SU-DHL-6 (cell line): Measurements from ENCODE around the gene CDIP1.
"Not testable (repeated sequence)": the region's sequence is repeated elsewhere in the genome, so short reads cannot be mapped to it uniquely, and the experiment has no call there.

ENCODE experiments used
- H2AFZ ChIP-seq: fragments of 200-600 bp; sonication (generic); 2 replicates; pipeline ENCODE4 v1.6.1; 2014; ENCODE audit warnings: low read depth, mild to moderate bottlenecking, moderate library complexity, mixed read lengths, antibody characterized with exemption, low read length; ENCODE audit not compliant: severe bottlenecking
- H3F3A ChIP-seq: fragments of 200-600 bp; shearing (Covaris generic); 2 replicates; pipeline ENCODE4 v1.6.0; 2016; ENCODE audit warnings: antibody characterized with exemption, mild to moderate bottlenecking; ENCODE audit not compliant: insufficient read depth
- H3K27ac ChIP-seq: fragments of 200-600 bp; sonication (generic); 2 replicates; pipeline ENCODE4 v1.5.1; 2016; ENCODE audit warnings: low read depth, mild to moderate bottlenecking, low read length, moderate library complexity, mixed read lengths
- H3K27me3 ChIP-seq: fragments of 200-600 bp; sonication (generic), shearing (Covaris generic); 2 replicates; pipeline ENCODE4 v1.6.0; 2014; ENCODE audit warnings: mild to moderate bottlenecking, low read length
- H3K36me3 ChIP-seq: fragments of 200-600 bp; sonication (generic); 2 replicates; pipeline ENCODE4 v1.6.1; 2014; ENCODE audit warnings: mild to moderate bottlenecking, low read length, mixed read lengths
- H3K4me2 ChIP-seq: fragments of 300-600, 200-600 bp; shearing (Covaris generic), sonication (generic); 2 replicates; pipeline ENCODE4 v1.6.0; 2014; ENCODE audit warnings: low read length, low read depth, mild to moderate bottlenecking; ENCODE audit not compliant: poor library complexity, severe bottlenecking
- H3K4me3 ChIP-seq: fragments of 200-600 bp; sonication (generic); 2 replicates; pipeline ENCODE4 v1.5.1; 2014; ENCODE audit warnings: antibody characterized with exemption, low read length, mild to moderate bottlenecking, mixed read lengths; ENCODE audit not compliant: insufficient read depth, poor library complexity, severe bottlenecking
- H3K79me2 ChIP-seq: fragments of 200-600 bp; sonication (generic); 2 replicates; pipeline ENCODE4 v1.6.1; 2014; ENCODE audit warnings: mild to moderate bottlenecking, low read length, moderate library complexity; ENCODE audit not compliant: insufficient read depth
- H3K9ac ChIP-seq: fragments of 200-600 bp; sonication (generic); 2 replicates; pipeline ENCODE4 v1.7.0; 2014; ENCODE audit warnings: mild to moderate bottlenecking, low read length
- H3K9me2 ChIP-seq: fragments of 200-600 bp; sonication (generic); replicated peaks from 2 replicates; pipeline ENCODE4 v1.6.1; 2014; ENCODE audit warnings: low read length; ENCODE audit not compliant: insufficient read depth
- H3K9me3 ChIP-seq: fragments of 200-600 bp; sonication (generic); 2 replicates; pipeline ENCODE4 v1.6.1; 2014; ENCODE audit warnings: low read length, mixed read lengths; ENCODE audit not compliant: insufficient read depth
- H4K20me1 ChIP-seq: fragments of 200-600 bp; sonication (generic); 2 replicates; pipeline ENCODE4 v1.6.1; 2014; ENCODE audit warnings: low read depth, mild to moderate bottlenecking, antibody characterized with exemption, low read length, moderate library complexity, mixed read lengths
- EZH2phosphoT487 ChIP-seq: fragments of 200-600 bp; sonication (generic), shearing (Covaris generic); conservative IDR thresholded peaks from 2 replicates; pipeline ENCODE4 v1.6.1; 2018; ENCODE audit warnings: mild to moderate bottlenecking, antibody characterized with exemption, low read length, moderate library complexity, mixed read lengths
- TF ChIP-seq, protein P1 (sequence below): fragments of 200-600 bp; sonication (generic); IDR thresholded peaks from one replicate; pipeline ENCODE4 v1.5.1; 2017; ENCODE audit warnings: antibody characterized with exemption, mild to moderate bottlenecking, low read length, moderate library complexity; ENCODE audit not compliant: insufficient read depth, poor library complexity, severe bottlenecking

The CDIP1 gene

DNA sequence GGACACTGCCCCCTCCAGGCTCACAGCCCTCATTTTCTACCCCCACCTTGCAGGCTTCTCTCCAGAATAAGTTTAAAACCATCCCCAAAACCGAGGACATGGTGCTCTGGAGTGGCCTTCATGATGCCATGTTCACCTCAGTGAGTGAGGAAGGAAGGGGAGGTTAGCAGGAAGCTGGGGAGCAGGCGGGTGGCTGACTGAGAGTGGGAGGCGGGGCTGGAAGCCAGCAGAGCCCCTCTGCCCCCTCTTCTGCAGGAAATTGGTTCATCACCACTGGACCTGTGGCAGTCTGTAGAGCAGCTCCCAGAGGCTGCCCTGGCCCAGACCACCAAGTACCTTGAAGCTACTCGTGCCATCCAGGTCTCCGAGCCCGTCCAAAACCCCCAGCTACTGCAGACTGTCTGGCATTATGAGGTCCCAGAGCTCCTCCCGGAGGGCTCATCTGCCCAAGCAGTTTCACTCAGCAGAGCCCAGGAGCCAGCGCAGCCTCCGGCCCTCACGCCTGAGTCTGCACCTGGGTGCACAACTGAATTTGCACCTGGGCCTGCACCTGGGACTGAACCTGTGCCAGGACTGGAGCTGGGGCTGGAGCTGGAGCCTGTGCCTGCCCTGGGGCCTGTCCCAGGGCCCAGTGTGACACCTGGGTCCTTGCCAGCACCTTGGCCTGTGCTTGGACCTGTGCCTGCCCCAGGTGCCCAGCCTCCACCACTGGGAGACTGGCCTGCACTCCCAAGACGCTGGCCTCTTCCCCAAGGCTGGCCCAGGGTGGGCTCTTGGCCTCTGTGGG is 36.5 kb upstream of the CDIP1 start:
- Histone ChIP-seq H3F3A (no peaks in the 10 kb centered on the region), H3K9me3 (no peaks in the 10 kb centered on the region), H4K20me1 (no peaks in the 10 kb centered on the region), H3K27me3 (no peaks in the 10 kb centered on the region), H3K79me2 (no peaks in the 10 kb centered on the region), H3K36me3 (no peaks in the 10 kb centered on the region), H3K4me3 (no peak overlapping the region), H3K4me2 (no peak overlapping the region), H3K9ac (no peak overlapping the region), H3K27ac (no peak overlapping the region), H3K9me2 (no peaks in the 10 kb centered on the region), H2AFZ (no peak overlapping the region)
- TF ChIP-seq, protein P1, sequence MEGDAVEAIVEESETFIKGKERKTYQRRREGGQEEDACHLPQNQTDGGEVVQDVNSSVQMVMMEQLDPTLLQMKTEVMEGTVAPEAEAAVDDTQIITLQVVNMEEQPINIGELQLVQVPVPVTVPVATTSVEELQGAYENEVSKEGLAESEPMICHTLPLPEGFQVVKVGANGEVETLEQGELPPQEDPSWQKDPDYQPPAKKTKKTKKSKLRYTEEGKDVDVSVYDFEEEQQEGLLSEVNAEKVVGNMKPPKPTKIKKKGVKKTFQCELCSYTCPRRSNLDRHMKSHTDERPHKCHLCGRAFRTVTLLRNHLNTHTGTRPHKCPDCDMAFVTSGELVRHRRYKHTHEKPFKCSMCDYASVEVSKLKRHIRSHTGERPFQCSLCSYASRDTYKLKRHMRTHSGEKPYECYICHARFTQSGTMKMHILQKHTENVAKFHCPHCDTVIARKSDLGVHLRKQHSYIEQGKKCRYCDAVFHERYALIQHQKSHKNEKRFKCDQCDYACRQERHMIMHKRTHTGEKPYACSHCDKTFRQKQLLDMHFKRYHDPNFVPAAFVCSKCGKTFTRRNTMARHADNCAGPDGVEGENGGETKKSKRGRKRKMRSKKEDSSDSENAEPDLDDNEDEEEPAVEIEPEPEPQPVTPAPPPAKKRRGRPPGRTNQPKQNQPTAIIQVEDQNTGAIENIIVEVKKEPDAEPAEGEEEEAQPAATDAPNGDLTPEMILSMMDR = no peak
- no peak for TF ChIP-seq EZH2phosphoT487

DNA sequence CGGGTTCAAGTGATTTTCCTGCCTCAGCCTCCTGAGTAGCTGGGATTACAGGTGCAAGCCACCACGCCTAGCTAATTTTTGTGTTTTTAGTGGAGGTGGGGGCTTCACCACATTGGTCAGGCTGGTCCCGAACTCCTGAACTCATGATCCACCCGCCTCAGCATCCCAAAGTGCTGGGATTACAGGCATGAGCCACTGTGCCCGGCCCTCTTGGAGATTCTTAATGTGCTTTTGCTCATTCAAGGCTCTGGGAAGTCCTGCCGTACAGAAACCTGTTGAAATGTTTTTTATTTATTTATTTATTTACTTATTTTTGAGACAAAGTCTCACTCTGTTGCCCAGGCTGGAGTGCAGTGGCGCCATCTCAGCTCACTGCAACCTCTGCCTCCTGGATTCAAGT is 35.4 kb upstream of the CDIP1 start:
- H2AFZ ChIP-seq, H3K27me3 ChIP-seq, H3K9me2 ChIP-seq, H3K36me3 ChIP-seq, H3F3A ChIP-seq, H3K9me3 ChIP-seq, H3K4me2 ChIP-seq, H3K4me3 ChIP-seq, H3K9ac ChIP-seq, H4K20me1 ChIP-seq, H3K27ac ChIP-seq, H3K79me2 ChIP-seq: not testable (repeated sequence)

DNA sequence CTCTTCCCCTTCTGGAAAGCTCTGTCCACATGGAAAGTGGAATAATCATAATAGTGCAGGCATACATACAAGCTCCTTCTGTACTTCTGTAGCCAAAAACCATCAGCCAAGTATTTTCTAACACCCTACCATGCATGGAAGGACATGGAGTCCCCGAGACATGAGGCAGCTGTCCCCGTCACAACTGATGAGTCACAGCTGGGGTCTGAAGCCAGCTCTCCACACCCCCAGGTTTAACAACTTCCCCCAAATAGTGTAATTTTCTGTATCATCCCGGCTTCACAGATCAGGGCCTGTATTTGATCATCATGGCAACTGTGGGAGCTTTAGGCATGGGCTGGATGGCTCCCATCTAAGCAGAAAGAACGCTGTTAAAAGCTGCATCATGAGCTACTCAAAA is 34.1 kb upstream of the CDIP1 start:
- Histone ChIP-seq H3K9me3 (no peaks in the 10 kb centered on the region), H4K20me1 (no peaks in the 10 kb centered on the region), H3K27me3 (no peaks in the 10 kb centered on the region), H3K27ac (no peak overlapping the region), H3K4me3 (no peak overlapping the region), H3K79me2 (no peaks in the 10 kb centered on the region), H2AFZ (no peak overlapping the region), H3K36me3 (no peaks in the 10 kb centered on the region), H3K4me2 (no peak overlapping the region), H3K9ac (no peak overlapping the region), H3F3A (no peaks in the 10 kb centered on the region), H3K9me2 (no peaks in the 10 kb centered on the region)
- TF ChIP-seq EZH2phosphoT487 = no peak
- TF ChIP-seq, protein P1 = no peak

DNA sequence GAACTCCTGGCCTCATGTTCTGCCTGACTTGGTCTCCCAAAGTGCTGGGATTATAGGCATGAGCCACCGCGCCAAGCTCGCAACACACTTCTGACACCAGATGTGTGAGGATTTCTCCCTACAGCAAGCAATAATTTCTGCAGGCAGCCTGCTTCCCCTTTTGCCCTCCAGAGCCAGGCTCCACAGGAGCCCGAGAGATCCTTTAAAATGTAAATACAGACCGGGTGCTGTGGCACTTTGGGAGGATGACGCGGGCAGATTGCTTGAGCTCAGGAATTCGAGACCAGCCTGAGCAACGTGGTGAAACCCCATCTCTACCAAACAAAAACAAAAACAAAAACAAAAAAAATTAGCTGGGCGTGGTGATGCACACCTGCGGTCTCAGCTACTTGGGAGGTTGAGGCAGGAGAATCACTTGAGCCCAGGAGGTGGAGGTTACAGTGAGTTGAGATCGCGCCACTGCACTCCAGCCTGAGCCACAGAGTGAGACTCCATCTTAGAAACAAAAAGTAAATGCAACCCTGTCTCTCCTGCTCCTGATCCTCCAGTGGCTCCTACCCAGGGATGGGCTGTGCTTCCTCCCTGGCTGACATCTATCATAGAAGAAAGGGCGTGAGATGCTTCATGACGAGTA is 32.2 kb upstream of the CDIP1 start:
- no peaks in the 10 kb centered on the region for H3K27me3 ChIP-seq
- H3F3A ChIP-seq = no peaks in the 10 kb centered on the region
- no peaks in the 10 kb centered on the region for H3K9me3 ChIP-seq
- TF ChIP-seq EZH2phosphoT487 = no peak
- TF ChIP-seq, protein P1 = no peak
- no peaks in the 10 kb centered on the region for H4K20me1 ChIP-seq
- no peak overlapping the region for H3K4me2 ChIP-seq
- no peak overlapping the region for H3K4me3 ChIP-seq
- no peak overlapping the region for H3K9ac ChIP-seq
- H2AFZ ChIP-seq = no peak overlapping the region
- no peaks in the 10 kb centered on the region for H3K36me3 ChIP-seq
- no peaks in the 10 kb centered on the region for H3K79me2 ChIP-seq
- no peak overlapping the region for H3K27ac ChIP-seq
- H3K9me2 ChIP-seq = no peaks in the 10 kb centered on the region
